Endothelial cell of umbilical vein (primary cell): Measurements from ENCODE around the gene SHISA2. TPM values are rescaled to one million over a fixed set of nuclear protein-coding genes. Genes with fewer than 3 reads are reported as not detected.

Source experiments
- BruUV-seq: library from RNA; stranded (reverse); fragments of 400-500 nt; replicated peaks from 2 replicates; lab custom pipeline; 2021; lab: Mats Ljungman, UMichigan
- CTCF ChIA-PET: fragments of 300-600, 350-600 bp; sonication (Branson Sonifier 250); formaldehyde crosslinking; loops from one replicate; lab custom pipeline; 2021; ENCODE audit warnings: antibody characterized with exemption, inconsistent platforms; lab: Charles Lee
- POLR2A ChIA-PET: fragments of 300-600, 350-600 bp; sonication (Branson Sonifier 250); formaldehyde crosslinking; loops from one replicate; lab custom pipeline; 2021; ENCODE audit warnings: antibody characterized with exemption, inconsistent platforms; lab: Charles Lee
- DNase-seq: peaks from one replicate; pipeline ENCODE4 v3.0.0-alpha.2; 2011; ENCODE audit warnings: low read depth, low spot score
- FAIRE-seq: peaks from 2 replicates; lab custom pipeline; 2011; peaks lifted over from hg19 to GRCh38; lab: Jason Lieb, UNC
- H2AFZ ChIP-seq: 2 replicates; pipeline ENCODE4 v1.6.0; 2012; ENCODE audit warnings: low read depth, low read length, control low read depth, inconsistent platforms
- H3K27ac ChIP-seq: 2 replicates; pipeline ENCODE4 v1.5.1; 2011; ENCODE audit warnings: low read depth, mild to moderate bottlenecking, control low read depth, low read length, moderate library complexity; ENCODE audit not compliant: insufficient read depth
- H3K27me3 ChIP-seq, 2 experiments: 2 replicates each; pipeline versions ENCODE4 v1.6.0 to v1.6.1; 2011; ENCODE audit warnings: low read length in 2 of 2, mixed read lengths in 1 of 2; ENCODE audit not compliant: control insufficient read depth in 2 of 2, insufficient read depth in 2 of 2
- H3K36me3 ChIP-seq, 2 experiments: 2 replicates in 1 of 2; 3 replicates in 1 of 2; pipeline ENCODE4 v1.5.1; 2011; ENCODE audit warnings: low read length in 2 of 2, mild to moderate bottlenecking in 1 of 2, moderate library complexity in 1 of 2; ENCODE audit not compliant: control insufficient read depth in 2 of 2, insufficient read depth in 2 of 2; ENCODE audit errors: extremely low read depth in 1 of 2
- H3K4me1 ChIP-seq: 3 replicates; pipeline ENCODE4 v1.5.1; 2011; ENCODE audit warnings: mild to moderate bottlenecking, low read length; ENCODE audit not compliant: control insufficient read depth, insufficient read depth; ENCODE audit errors: extremely low read depth
- H3K4me2 ChIP-seq: 2 replicates; pipeline ENCODE4 v1.6.1; 2011; ENCODE audit warnings: low read length, control low read depth, mixed read lengths; ENCODE audit not compliant: insufficient read depth
- H3K4me3 ChIP-seq, 3 experiments: fragments of 200-600 bp in 1 of 3; sonication (generic), shearing (Covaris generic) in 1 of 3; replicated peaks in 1 of 3; 2 replicates each; pipeline ENCODE4 v1.5.1; 2011 to 2016; ENCODE audit warnings: control low read depth in 3 of 3, low read length in 3 of 3, mild to moderate bottlenecking in 2 of 3, inconsistent platforms in 1 of 3, low read depth in 1 of 3, moderate library complexity in 1 of 3; ENCODE audit not compliant: insufficient read depth in 1 of 3
- H3K79me2 ChIP-seq: 2 replicates; pipeline ENCODE4 v1.6.0; 2012; ENCODE audit warnings: low read length, inconsistent platforms; ENCODE audit not compliant: control insufficient read depth, insufficient read depth
- H3K9ac ChIP-seq: replicated peaks from 2 replicates; pipeline ENCODE3; 2011; ENCODE audit warnings: low read length, control low read depth; ENCODE audit not compliant: insufficient read depth; ENCODE audit errors: extremely low read depth
- H3K9me1 ChIP-seq: replicated peaks from 3 replicates; pipeline ENCODE4 v1.6.0; 2011; ENCODE audit warnings: mild to moderate bottlenecking, low read length; ENCODE audit not compliant: control insufficient read depth, insufficient read depth; ENCODE audit errors: extremely low read depth
- H3K9me3 ChIP-seq: replicated peaks from 2 replicates; pipeline ENCODE4 v1.5.1; 2012; ENCODE audit warnings: low read length, inconsistent platforms; ENCODE audit not compliant: control insufficient read depth, insufficient read depth
- H4K20me1 ChIP-seq: replicated peaks from 2 replicates; pipeline ENCODE3; 2011; ENCODE audit warnings: mild to moderate bottlenecking, low read length; ENCODE audit not compliant: control insufficient read depth, insufficient read depth; ENCODE audit errors: extremely low read depth
- EZH2 ChIP-seq: IDR thresholded peaks from 2 replicates; pipeline ENCODE4 v1.6.1; 2012; ENCODE audit warnings: borderline replicate concordance, low read depth, mild to moderate bottlenecking, moderate library complexity, low read length, inconsistent platforms; ENCODE audit not compliant: severe bottlenecking
- FOS ChIP-seq: IDR thresholded peaks from 2 replicates; pipeline ENCODE4 v1.6.1; 2011; ENCODE audit warnings: mild to moderate bottlenecking, low read length, moderate library complexity, borderline replicate concordance; ENCODE audit not compliant: insufficient read depth
- GATA2 ChIP-seq: IDR thresholded peaks from 2 replicates; pipeline ENCODE4 v1.7.0; 2011; ENCODE audit warnings: low read depth, mild to moderate bottlenecking, moderate library complexity, mixed read lengths, low read length; ENCODE audit not compliant: insufficient read length, insufficient read depth
- JUN ChIP-seq: IDR thresholded peaks from 2 replicates; pipeline ENCODE4 v1.6.1; 2011; ENCODE audit warnings: borderline replicate concordance, low read depth; ENCODE audit not compliant: insufficient read length, insufficient read depth
- MYC ChIP-seq: IDR thresholded peaks from one replicate; pipeline ENCODE4 v1.6.1; 2011; ENCODE audit warnings: mild to moderate bottlenecking, low read depth, low read length
- POLR2A ChIP-seq: IDR thresholded peaks from 2 replicates; pipeline ENCODE4 v1.6.1; 2012; ENCODE audit warnings: low read depth, mild to moderate bottlenecking, control low read depth, low read length
- POLR2AphosphoS5 ChIP-seq: IDR thresholded peaks from 2 replicates; pipeline ENCODE4 v1.6.1; 2012; ENCODE audit warnings: low read depth, mild to moderate bottlenecking, control low read depth, low read length, moderate library complexity; ENCODE audit not compliant: insufficient read depth
- dilution Hi-C: fragments of 300-500 bp; cut with MboI; formaldehyde crosslinking; loops from one replicate; pipeline ENCODE4 v1.15.0; 2019; ENCODE audit warnings: low sequenced_read_pairs; ENCODE audit not compliant: extremely low pct_ligation_motif_present
- intact Hi-C: fragments of 100-400 bp; cut with micrococcal nuclease; formaldehyde crosslinking; loops from one replicate; pipeline ENCODE4 v1.10.0; 2022
- polyA plus RNA-seq, 4 experiments: library from polyadenylated mRNA; depleted of rRNA in 3 of 4; stranded (reverse) in 3 of 4; unstranded in 1 of 4; fragments of >200 nt; gene quantifications; 2 replicates each; pipeline versions ENCODE4 v1.2.1 to v1.2.3, GENCODE V29; 2011 to 2012; ENCODE audit warnings: missing spikeins in 1 of 4
- total RNA-seq: library from RNA; stranded (reverse); gene quantifications from 2 replicates; pipeline ENCODE4 v1.2.3, GENCODE V29; 2021
- TF ChIP-seq, protein P1 (sequence below): IDR thresholded peaks from 2 replicates; pipeline ENCODE4 v1.6.1; 2011; ENCODE audit not compliant: insufficient read depth, insufficient read length
- TF ChIP-seq, protein P2 (sequence below), 2 donors: IDR thresholded peaks; 1 replicate in 1 of 2; 2 replicates in 1 of 2; pipeline ENCODE4 v1.5.1; 2011; ENCODE audit warnings: low read length in 2 of 2, mild to moderate bottlenecking in 2 of 2, moderate library complexity in 2 of 2, control low read depth in 1 of 2, inconsistent platforms in 1 of 2, low read depth in 1 of 2; ENCODE audit not compliant: insufficient read depth in 1 of 2; ENCODE audit errors: extremely low read depth in 1 of 2

The SHISA2 gene
- total and polyA plus RNA-seq, 2 donors (not counting 3 experiments of a cell fraction or from before 2014, with no cell fraction given) = 1.5 to 2.5 TPM

DNA sequence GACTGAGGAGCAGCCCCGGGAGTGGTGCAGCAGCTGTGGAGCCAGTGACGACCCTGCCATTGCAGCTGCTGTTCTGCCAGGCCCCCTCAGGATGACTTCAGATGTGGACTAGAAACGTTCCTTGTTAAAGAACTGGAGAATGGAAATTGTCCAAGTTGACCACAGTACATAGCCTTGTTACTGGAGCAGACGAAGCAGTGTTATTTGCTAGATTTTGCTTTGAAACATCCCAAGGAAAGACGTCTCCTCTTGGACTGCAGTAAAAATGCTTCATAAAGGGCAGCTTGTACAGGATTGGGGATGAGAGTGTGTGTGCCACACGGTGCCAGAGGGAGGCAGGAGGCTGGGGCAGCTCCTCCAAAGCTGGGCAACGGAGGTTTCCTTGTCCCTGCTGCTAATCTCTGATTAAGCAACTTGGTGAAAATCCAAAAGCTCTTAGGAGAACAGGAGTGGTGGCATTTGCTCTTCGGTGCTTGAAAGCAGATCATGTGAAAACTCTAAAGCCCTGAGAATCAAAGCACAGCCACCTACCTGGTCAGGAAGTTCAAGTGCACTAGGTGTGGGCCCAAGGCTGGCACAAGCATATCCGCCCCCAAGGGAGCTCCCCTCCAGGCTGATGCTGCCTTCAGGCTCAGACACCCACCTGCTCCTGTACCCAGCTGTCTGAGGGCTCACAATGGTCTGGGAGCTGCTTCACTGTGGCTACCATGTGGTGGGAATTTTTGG is 34.5 kb downstream of the SHISA2 start:
- Histone ChIP-seq H4K20me1 (no peaks in the 10 kb centered on the region), H3K4me1 (peaks cover 81% of the 10 kb centered on the region), H3K9ac (no peak overlapping the region), H3K36me3 (no peaks in the 10 kb centered on the region), H3K9me3 (peaks cover 2% of the 10 kb centered on the region), H3K27me3 (no peaks in the 10 kb centered on the region), H3K79me2 (no peaks in the 10 kb centered on the region), H3K4me3 (no peak overlapping the region), H3K4me2 (no peak overlapping the region), H3K9me1 (no peaks in the 10 kb centered on the region), H2AFZ (no peak overlapping the region), H3K27ac (peak overlapping the region; percentile 89)
- FAIRE-seq = no peak
- POLR2A ChIA-PET = interaction anchor here (0.6 kb wide), 1 partner anchor 914 kb away, joined by 10 read pairs; no protein-coding TSS in a partner anchor
- TF ChIP-seq POLR2A (no peak), FOS (no peak), POLR2AphosphoS5 (no peak), MYC (no peak), JUN (no peak), EZH2 (no peak), GATA2 (no peak)
- TF ChIP-seq, protein P1, sequence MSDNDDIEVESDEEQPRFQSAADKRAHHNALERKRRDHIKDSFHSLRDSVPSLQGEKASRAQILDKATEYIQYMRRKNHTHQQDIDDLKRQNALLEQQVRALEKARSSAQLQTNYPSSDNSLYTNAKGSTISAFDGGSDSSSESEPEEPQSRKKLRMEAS = no peak
- TF ChIP-seq, protein P2, sequence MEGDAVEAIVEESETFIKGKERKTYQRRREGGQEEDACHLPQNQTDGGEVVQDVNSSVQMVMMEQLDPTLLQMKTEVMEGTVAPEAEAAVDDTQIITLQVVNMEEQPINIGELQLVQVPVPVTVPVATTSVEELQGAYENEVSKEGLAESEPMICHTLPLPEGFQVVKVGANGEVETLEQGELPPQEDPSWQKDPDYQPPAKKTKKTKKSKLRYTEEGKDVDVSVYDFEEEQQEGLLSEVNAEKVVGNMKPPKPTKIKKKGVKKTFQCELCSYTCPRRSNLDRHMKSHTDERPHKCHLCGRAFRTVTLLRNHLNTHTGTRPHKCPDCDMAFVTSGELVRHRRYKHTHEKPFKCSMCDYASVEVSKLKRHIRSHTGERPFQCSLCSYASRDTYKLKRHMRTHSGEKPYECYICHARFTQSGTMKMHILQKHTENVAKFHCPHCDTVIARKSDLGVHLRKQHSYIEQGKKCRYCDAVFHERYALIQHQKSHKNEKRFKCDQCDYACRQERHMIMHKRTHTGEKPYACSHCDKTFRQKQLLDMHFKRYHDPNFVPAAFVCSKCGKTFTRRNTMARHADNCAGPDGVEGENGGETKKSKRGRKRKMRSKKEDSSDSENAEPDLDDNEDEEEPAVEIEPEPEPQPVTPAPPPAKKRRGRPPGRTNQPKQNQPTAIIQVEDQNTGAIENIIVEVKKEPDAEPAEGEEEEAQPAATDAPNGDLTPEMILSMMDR (IDR thresholded peaks at IDR 0.05; ENCODE audit: extremely low read depth in 1 of 2, insufficient read depth in 1 of 2, low read depth in 1 of 2, low read length in 2 of 2) = no peak
- DNase-seq = no peak
- dilution Hi-C loops = no loop called here
- TSS peak; percentile 44 for BruUV-seq
- intact Hi-C loops = loop anchor here (10.0 kb wide), 2 partner anchors 207 to 703 kb away; partner anchors contain the start of gene RNF6
- CTCF ChIA-PET = interaction anchor here (1.2 to 2.8 kb wide), 2 partner anchors 10 to 12 kb away, joined by 3 to 11 read pairs; no protein-coding TSS in a partner anchor
